ENCODE results near the gene DAAM2. TPM values are rescaled to one million over a fixed set of nuclear protein-coding genes. Genes with fewer than 3 reads are reported as not detected.

Gene DAAM2
- polyA plus RNA-seq, 1 of the 3 experiments (the other 2 are of a cell fraction): 0.20 TPM

- H3F3A ChIP-seq (replicated peaks; ENCODE audit: insufficient read depth): no peaks in the 10 kb centered on the region
- TF ChIP-seq CHD2 (IDR thresholded peaks at IDR 0.05; ENCODE audit: low read length, partially characterized antibody) (no peak), FOXJ3 (CRISPR knock-in tag; IDR thresholded peaks at IDR 0.05) (no peak), POLR2AphosphoS5 (IDR thresholded peaks at IDR 0.05; ENCODE audit: low read depth, low read length) (no peak), NFIC (IDR thresholded peaks at IDR 0.05; ENCODE audit: borderline replicate concordance) (no peak), JUND (IDR thresholded peaks at IDR 0.05) (no peak), RCOR1 (IDR thresholded peaks at IDR 0.05; ENCODE audit: low read length) (no peak)
- ChIA-PET POLR2A (no interaction called here), CTCF (no interaction called here)
- DNase-seq: no peak
- no peak overlapping the region for H2AFZ ChIP-seq (ENCODE audit: low read depth)
- no peaks in the 10 kb centered on the region for H3K79me2 ChIP-seq (ENCODE audit: insufficient read depth)
- no peak overlapping the region for H3K27ac ChIP-seq (ENCODE audit: low read depth in 2 of 2, low read length in 1 of 2)
- peaks cover 0 to 4% of the 10 kb centered on the region in 2 experiments; a peak in 1 of 4 replicates for H3K4me1 ChIP-seq (ENCODE audit: control insufficient read depth in 1 of 2, insufficient read depth in 2 of 2, low read depth in 1 of 2, low read length in 1 of 2)
- no peak overlapping the region for H3K9ac ChIP-seq
- no peaks in the 10 kb centered on the region for H3K27me3 ChIP-seq (ENCODE audit: insufficient read depth)
- no peaks in the 10 kb centered on the region for H3K9me3 ChIP-seq
- H3K36me3 ChIP-seq (replicated peaks in 1 of 2; ENCODE audit: control insufficient read depth in 1 of 2, insufficient read depth in 2 of 2, low read length in 1 of 2): no peaks in the 10 kb centered on the region
- WGBS (ENCODE audit: low lambda C conversion rate): 25% methylated on average over 1 of the region's 2 CpGs
- H3K4me3 ChIP-seq (ENCODE audit: low read depth in 2 of 2, low read length in 1 of 2): no peak overlapping the region
- no peak overlapping the region for H3K4me2 ChIP-seq
- H3K9me2 ChIP-seq: no peaks in the 10 kb centered on the region
- no peaks in the 10 kb centered on the region for H4K20me1 ChIP-seq (ENCODE audit: insufficient read depth)
Measured at GRCh38 chr6:39902136-39902535, 110.0 kb downstream of the DAAM2 start.

- Histone ChIP-seq H3K27ac (ENCODE audit: low read depth in 2 of 2, low read length in 1 of 2) (no peak overlapping the region), H3K9me3 (no peaks in the 10 kb centered on the region), H3K4me3 (ENCODE audit: low read depth in 2 of 2, low read length in 1 of 2) (no peak overlapping the region), H2AFZ (ENCODE audit: low read depth) (no peak overlapping the region), H3K27me3 (ENCODE audit: insufficient read depth) (no peaks in the 10 kb centered on the region), H3K9me2 (no peaks in the 10 kb centered on the region), H3F3A (replicated peaks; ENCODE audit: insufficient read depth) (no peaks in the 10 kb centered on the region), H3K79me2 (ENCODE audit: insufficient read depth) (no peaks in the 10 kb centered on the region), H3K4me1 (ENCODE audit: control insufficient read depth in 1 of 2, insufficient read depth in 2 of 2, low read depth in 1 of 2, low read length in 1 of 2) (peaks cover 0 to 4% of the 10 kb centered on the region in 2 experiments; a peak in 1 of 4 replicates), H3K4me2 (no peak overlapping the region), H4K20me1 (ENCODE audit: insufficient read depth) (no peaks in the 10 kb centered on the region), H3K36me3 (replicated peaks in 1 of 2; ENCODE audit: control insufficient read depth in 1 of 2, insufficient read depth in 2 of 2, low read length in 1 of 2) (no peaks in the 10 kb centered on the region), H3K9ac (no peak overlapping the region)
- POLR2A ChIA-PET: no interaction called here
- TF ChIP-seq ELF1 (IDR thresholded peaks at IDR 0.05) (no peak), RXRA (IDR thresholded peaks at IDR 0.05; ENCODE audit: borderline replicate concordance, low read depth) (no peak), MXI1 (IDR thresholded peaks at IDR 0.05; ENCODE audit: low read depth, low read length) (no peak), JUND (IDR thresholded peaks at IDR 0.05) (no peak), RAD21 (IDR thresholded peaks at IDR 0.05; ENCODE audit: low read length) (no peak), FOXJ3 (CRISPR knock-in tag; IDR thresholded peaks at IDR 0.05) (no peak), RFX5 (IDR thresholded peaks at IDR 0.05; ENCODE audit: low read length) (no peak), FOXM1 (IDR thresholded peaks at IDR 0.05; ENCODE audit: low read depth) (no peak), GATA2 (CRISPR knock-in tag; IDR thresholded peaks at IDR 0.05) (no peak), TAF1 (IDR thresholded peaks at IDR 0.05; ENCODE audit: borderline replicate concordance, low read depth, low read length) (no peak), NRF1 (IDR thresholded peaks at IDR 0.05; ENCODE audit: low read depth, low read length) (no peak), MAX (IDR thresholded peaks at IDR 0.05; ENCODE audit: low read depth) (no peak)
- TF ChIP-seq, protein P1, sequence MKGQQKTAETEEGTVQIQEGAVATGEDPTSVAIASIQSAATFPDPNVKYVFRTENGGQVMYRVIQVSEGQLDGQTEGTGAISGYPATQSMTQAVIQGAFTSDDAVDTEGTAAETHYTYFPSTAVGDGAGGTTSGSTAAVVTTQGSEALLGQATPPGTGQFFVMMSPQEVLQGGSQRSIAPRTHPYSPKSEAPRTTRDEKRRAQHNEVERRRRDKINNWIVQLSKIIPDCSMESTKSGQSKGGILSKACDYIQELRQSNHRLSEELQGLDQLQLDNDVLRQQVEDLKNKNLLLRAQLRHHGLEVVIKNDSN (IDR thresholded peaks at IDR 0.05; ENCODE audit: borderline replicate concordance, low read depth): no peak
- TF ChIP-seq, protein P2, sequence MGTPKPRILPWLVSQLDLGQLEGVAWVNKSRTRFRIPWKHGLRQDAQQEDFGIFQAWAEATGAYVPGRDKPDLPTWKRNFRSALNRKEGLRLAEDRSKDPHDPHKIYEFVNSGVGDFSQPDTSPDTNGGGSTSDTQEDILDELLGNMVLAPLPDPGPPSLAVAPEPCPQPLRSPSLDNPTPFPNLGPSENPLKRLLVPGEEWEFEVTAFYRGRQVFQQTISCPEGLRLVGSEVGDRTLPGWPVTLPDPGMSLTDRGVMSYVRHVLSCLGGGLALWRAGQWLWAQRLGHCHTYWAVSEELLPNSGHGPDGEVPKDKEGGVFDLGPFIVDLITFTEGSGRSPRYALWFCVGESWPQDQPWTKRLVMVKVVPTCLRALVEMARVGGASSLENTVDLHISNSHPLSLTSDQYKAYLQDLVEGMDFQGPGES (IDR thresholded peaks at IDR 0.05; ENCODE audit: low read depth, low read length): no peak
- CTCF ChIA-PET: interaction anchor here (1.6 kb wide), 1 partner anchor 36 kb away, joined by 3 read pairs; no protein-coding TSS in a partner anchor
- no peak for DNase-seq
- 66% methylated on average over 2 of the region's 4 CpGs for WGBS (ENCODE audit: low lambda C conversion rate)
Measured at GRCh38 chr6:39902786-39903465, 110.8 kb downstream of the DAAM2 start.
